Activated naive CD4-positive, alpha-beta T cell treated with anti-CD3 and anti-CD28 coated beads, Interleukin-2, amount 10 ng/mL, durations not matched to agents 7 days and 5 days (primary cell): ENCODE results near the gene TSC2.

Experiments used
- CTCF ChIA-PET: fragments of 350-600 bp; sonication (Branson Sonifier 250); formaldehyde crosslinking; loops from one replicate; lab custom pipeline; 2021; ENCODE audit warnings: antibody characterized with exemption; lab: Charles Lee
- DNase-seq: peaks from one replicate; pipeline ENCODE4 v3.0.0-alpha.2; 2020
- H3K27ac Mint-ChIP-seq: one replicate; pipeline ENCODE4 v1.8.0; 2021; ENCODE audit warnings: mild to moderate bottlenecking, moderate library complexity, mixed read lengths
- H3K27me3 Mint-ChIP-seq: one replicate; pipeline ENCODE4 v1.8.0; 2021; ENCODE audit warnings: mild to moderate bottlenecking, mixed read lengths
- H3K36me3 Mint-ChIP-seq: one replicate; pipeline ENCODE4 v1.8.0; 2021; ENCODE audit warnings: mixed read lengths
- H3K4me1 Mint-ChIP-seq: one replicate; pipeline ENCODE4 v1.8.0; 2021; ENCODE audit warnings: mixed read lengths
- H3K4me3 Mint-ChIP-seq: one replicate; pipeline ENCODE4 v1.8.0; 2021; ENCODE audit warnings: mild to moderate bottlenecking, moderate library complexity, mixed read lengths
- H3K9me3 Mint-ChIP-seq: one replicate; pipeline ENCODE4 v1.8.0; 2021; ENCODE audit warnings: mixed read lengths

TSC2 gene

GRCh38 chr16:2053897-2054296 lies 6.1 kb downstream of the TSC2 start:
- CTCF ChIA-PET, result no interaction called here
- peaks cover 13% of the 10 kb centered on the region for H3K36me3 Mint-ChIP-seq
- H3K4me3 Mint-ChIP-seq, result no peak overlapping the region

DNA sequence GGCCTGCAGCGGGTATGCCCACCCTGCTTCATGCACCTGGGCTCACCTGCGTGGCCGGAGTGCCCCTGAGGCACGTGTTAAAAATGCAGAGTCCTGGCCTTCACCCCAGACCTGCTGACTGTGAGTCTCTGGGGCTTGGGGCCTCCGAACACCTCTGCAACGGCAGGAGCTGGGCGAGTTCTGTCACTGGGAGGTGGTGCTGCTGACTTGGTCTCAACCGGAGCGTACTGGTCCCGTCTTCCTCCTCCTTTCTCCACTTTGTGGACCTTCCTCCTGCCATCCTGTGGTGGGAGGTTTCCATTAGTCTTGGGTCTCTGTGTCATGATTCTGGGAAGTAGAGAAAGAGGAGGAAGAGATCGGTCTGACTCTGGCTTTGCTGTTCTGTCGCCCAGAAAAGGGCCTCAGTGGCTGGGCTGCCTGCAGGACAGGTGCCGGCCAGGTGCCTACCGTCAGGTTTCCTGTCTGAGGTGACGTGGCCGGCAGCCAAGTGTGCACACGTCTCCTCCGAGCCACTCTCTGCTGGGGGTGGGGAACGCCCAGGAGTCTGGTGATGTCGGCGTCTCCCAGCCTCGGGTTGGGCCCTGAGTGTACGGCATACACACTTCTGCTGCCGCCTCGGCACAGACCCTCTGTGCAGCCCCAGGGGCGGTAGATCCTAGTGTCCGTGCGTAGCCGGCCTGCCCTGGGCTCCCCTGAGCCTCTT lies 6.9 kb downstream of the TSC2 start:
- CTCF ChIA-PET, result no interaction called here
- Mint-ChIP-seq H3K27ac (no peak overlapping the region), H3K36me3 (peaks cover 13% of the 10 kb centered on the region), H3K4me1 (no peaks in the 10 kb centered on the region), H3K4me3 (no peak overlapping the region), H3K9me3 (no peaks in the 10 kb centered on the region), H3K27me3 (no peaks in the 10 kb centered on the region)
- DNase-seq, result no peak

More at GRCh38 chr16:2053897-2054296, 6.1 kb downstream of the TSC2 start:
- Mint-ChIP-seq H3K9me3 (no peaks in the 10 kb centered on the region), H3K27me3 (no peaks in the 10 kb centered on the region), H3K4me1 (peaks cover 5% of the 10 kb centered on the region), H3K27ac (no peak overlapping the region)
- no peak for DNase-seq

DNA sequence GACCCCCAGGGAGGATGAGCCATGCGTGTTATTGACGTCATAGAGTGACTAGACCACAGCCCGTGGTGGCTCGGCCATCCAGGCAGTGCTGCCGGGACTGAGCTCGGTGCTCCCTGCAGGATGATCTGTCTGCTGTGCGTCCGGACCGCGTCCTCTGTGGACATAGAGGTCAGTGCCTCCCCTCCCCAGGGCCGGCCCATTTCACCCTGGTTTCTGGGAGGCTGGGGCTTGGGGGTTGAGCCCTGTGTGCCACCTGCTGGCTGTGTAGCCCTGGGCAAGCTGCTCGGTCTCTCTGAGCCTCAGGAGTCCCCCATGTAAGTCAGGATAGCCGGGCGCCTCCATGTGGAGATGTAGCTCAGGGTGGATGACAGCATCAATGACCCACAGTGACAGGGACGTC lies 8.3 kb downstream of the TSC2 start:
- Mint-ChIP-seq H3K36me3 (peaks cover 9% of the 10 kb centered on the region), H3K9me3 (no peaks in the 10 kb centered on the region), H3K4me3 (no peak overlapping the region), H3K4me1 (no peaks in the 10 kb centered on the region), H3K27me3 (no peaks in the 10 kb centered on the region), H3K27ac (no peak overlapping the region)
- no peak for DNase-seq
- CTCF ChIA-PET, result no interaction called here

- no peak for DNase-seq
- Mint-ChIP-seq H3K4me3 (no peak overlapping the region), H3K4me1 (no peaks in the 10 kb centered on the region), H3K27ac (no peak overlapping the region), H3K36me3 (peaks cover 2% of the 10 kb centered on the region), H3K9me3 (no peaks in the 10 kb centered on the region), H3K27me3 (no peaks in the 10 kb centered on the region)
- CTCF ChIA-PET, result no interaction called here
These were observed 9.1 kb downstream of the TSC2 start for GRCh38 chr16:2056681-2057407.

DNA sequence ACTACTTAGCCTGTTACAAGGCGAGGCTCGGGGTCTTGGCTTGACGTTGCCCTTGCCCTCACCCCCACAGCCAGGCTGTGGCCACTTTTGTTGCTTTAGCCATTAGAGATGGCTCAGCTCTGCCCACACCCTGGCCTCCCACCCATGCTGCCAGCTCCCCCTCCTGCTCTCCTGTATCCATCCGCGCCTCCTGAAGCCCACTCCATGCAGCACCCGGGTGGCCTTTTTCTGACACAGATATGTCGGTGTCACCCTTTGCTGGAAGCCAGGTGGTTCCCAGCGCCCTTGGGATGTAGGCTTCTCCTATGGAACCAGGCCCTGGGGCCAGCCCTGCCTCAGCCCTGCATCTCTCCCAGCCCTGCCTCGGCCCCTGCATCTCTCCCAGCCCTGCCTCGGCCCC lies 9.7 kb downstream of the TSC2 start:
- no peak overlapping the region for H3K27ac Mint-ChIP-seq
- no peaks in the 10 kb centered on the region for H3K27me3 Mint-ChIP-seq
- H3K9me3 Mint-ChIP-seq, result no peaks in the 10 kb centered on the region
- H3K4me1 Mint-ChIP-seq, result no peaks in the 10 kb centered on the region
- CTCF ChIA-PET, result no interaction called here
- no peak overlapping the region for H3K4me3 Mint-ChIP-seq
- peaks cover 2% of the 10 kb centered on the region for H3K36me3 Mint-ChIP-seq
- no peak for DNase-seq

DNA sequence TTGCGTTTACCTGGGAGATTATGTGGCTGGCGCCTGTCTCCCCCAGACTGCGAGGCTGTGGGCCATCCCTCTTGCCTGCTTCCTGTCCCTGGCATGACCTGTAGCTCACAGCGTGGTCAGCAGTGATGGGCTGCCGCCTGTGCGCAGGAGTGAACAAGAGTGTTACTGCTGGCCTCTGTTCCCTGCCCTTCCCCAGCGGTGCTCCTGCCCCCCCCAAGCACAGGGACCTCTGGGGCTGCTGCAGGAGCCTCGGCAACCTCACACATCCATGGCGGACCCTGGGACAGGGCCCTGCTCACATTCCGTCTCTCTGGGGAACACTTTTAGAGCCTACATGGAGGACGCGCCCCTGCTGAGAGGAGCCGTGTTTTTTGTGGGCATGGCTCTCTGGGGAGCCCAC lies 10.6 kb downstream of the TSC2 start:
- Mint-ChIP-seq H3K9me3 (no peaks in the 10 kb centered on the region), H3K4me1 (no peaks in the 10 kb centered on the region), H3K27me3 (no peaks in the 10 kb centered on the region), H3K27ac (no peak overlapping the region), H3K36me3 (peaks cover 3% of the 10 kb centered on the region), H3K4me3 (no peak overlapping the region)
- CTCF ChIA-PET, result interaction anchor here (0.6 kb wide), 1 partner anchor 34 kb away, joined by 3 read pairs; no protein-coding TSS in a partner anchor
- DNase-seq, result no peak

GRCh38 chr16:2058872-2059271 lies 11.1 kb downstream of the TSC2 start:
- no peak for DNase-seq

GRCh38 chr16:2060346-2060745 lies 12.6 kb downstream of the TSC2 start:
- CTCF ChIA-PET, result no interaction called here
- peaks cover 6% of the 10 kb centered on the region for H3K36me3 Mint-ChIP-seq
- no peak for DNase-seq
- H3K4me3 Mint-ChIP-seq, result no peak overlapping the region
- H3K27ac Mint-ChIP-seq, result no peak overlapping the region
- H3K27me3 Mint-ChIP-seq, result no peaks in the 10 kb centered on the region
- no peaks in the 10 kb centered on the region for H3K4me1 Mint-ChIP-seq
- no peaks in the 10 kb centered on the region for H3K9me3 Mint-ChIP-seq

More at GRCh38 chr16:2058872-2059271, 11.1 kb downstream of the TSC2 start:
- Mint-ChIP-seq H3K4me3 (no peak overlapping the region), H3K27me3 (no peaks in the 10 kb centered on the region), H3K4me1 (no peaks in the 10 kb centered on the region), H3K9me3 (no peaks in the 10 kb centered on the region), H3K27ac (no peak overlapping the region), H3K36me3 (peaks cover 6% of the 10 kb centered on the region)
- CTCF ChIA-PET, result interaction anchor here (0.6 kb wide), 1 partner anchor 34 kb away, joined by 3 read pairs; no protein-coding TSS in a partner anchor

DNA sequence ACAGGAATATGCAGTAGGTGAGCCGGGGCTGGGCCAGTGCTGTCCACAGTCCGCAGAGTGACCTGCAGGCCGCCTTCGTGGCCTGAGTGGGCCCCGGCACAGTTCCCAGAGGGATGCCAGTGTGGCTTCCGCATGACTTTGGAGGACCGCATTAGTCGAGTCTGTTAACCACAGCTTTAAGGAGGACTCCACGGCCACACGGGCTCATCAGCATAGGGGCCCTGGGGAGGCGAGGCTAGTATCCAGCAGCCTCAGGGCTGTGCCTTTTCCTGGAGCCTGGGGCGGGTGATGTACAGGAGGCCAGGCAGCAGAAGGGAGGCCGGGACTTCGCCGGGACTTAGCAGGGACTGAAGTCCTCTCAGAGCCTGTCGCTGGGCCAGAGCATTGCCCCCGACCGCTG lies 13.2 kb downstream of the TSC2 start:
- no peaks in the 10 kb centered on the region for H3K27me3 Mint-ChIP-seq
- H3K27ac Mint-ChIP-seq, result no peak overlapping the region
- no peaks in the 10 kb centered on the region for H3K4me1 Mint-ChIP-seq
- H3K9me3 Mint-ChIP-seq, result no peaks in the 10 kb centered on the region
- H3K4me3 Mint-ChIP-seq, result no peak overlapping the region
- no peak for DNase-seq
- CTCF ChIA-PET, result no interaction called here
- H3K36me3 Mint-ChIP-seq, result peaks cover 10% of the 10 kb centered on the region

GRCh38 chr16:2061526-2061925 lies 13.7 kb downstream of the TSC2 start:
- no peak for DNase-seq
- peaks cover 14% of the 10 kb centered on the region for H3K36me3 Mint-ChIP-seq
- no peak overlapping the region for H3K27ac Mint-ChIP-seq
- H3K4me3 Mint-ChIP-seq, result no peak overlapping the region
- no peaks in the 10 kb centered on the region for H3K27me3 Mint-ChIP-seq
- CTCF ChIA-PET, result no interaction called here
- no peaks in the 10 kb centered on the region for H3K9me3 Mint-ChIP-seq
- H3K4me1 Mint-ChIP-seq, result no peaks in the 10 kb centered on the region

DNA sequence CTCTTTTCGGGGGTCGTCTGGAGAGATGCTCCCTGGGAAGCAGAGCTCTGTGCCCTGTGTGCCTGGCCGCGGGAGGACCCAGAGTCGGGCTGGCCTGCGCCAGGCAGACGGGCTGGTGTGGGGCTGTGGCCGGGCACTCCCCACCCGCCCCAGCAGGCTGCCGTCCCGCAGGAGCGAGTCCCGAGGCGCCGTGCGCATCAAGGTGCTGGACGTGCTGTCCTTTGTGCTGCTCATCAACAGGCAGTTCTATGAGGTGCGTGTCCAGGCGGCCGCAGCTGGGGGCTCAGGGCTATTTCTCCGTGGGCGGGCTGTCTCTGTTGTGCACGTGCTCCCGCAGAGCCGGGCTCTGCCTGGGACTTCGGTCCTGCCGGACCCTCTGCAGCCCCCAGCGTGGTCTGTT lies 15.0 kb downstream of the TSC2 start:
- H3K36me3 Mint-ChIP-seq, result peaks cover 13% of the 10 kb centered on the region
- H3K4me1 Mint-ChIP-seq, result no peaks in the 10 kb centered on the region
- H3K27ac Mint-ChIP-seq, result no peak overlapping the region
- CTCF ChIA-PET, result no interaction called here
- no peaks in the 10 kb centered on the region for H3K27me3 Mint-ChIP-seq
- H3K4me3 Mint-ChIP-seq, result no peak overlapping the region
- no peaks in the 10 kb centered on the region for H3K9me3 Mint-ChIP-seq
- DNase-seq, result no peak

- Mint-ChIP-seq H3K27ac (no peak overlapping the region), H3K9me3 (no peaks in the 10 kb centered on the region), H3K4me1 (no peaks in the 10 kb centered on the region), H3K4me3 (no peak overlapping the region), H3K36me3 (peaks cover 14% of the 10 kb centered on the region), H3K27me3 (no peaks in the 10 kb centered on the region)
- DNase-seq, result no peak
- CTCF ChIA-PET, result no interaction called here
These were observed 16.1 kb downstream of the TSC2 start for GRCh38 chr16:2063861-2064260.

DNA sequence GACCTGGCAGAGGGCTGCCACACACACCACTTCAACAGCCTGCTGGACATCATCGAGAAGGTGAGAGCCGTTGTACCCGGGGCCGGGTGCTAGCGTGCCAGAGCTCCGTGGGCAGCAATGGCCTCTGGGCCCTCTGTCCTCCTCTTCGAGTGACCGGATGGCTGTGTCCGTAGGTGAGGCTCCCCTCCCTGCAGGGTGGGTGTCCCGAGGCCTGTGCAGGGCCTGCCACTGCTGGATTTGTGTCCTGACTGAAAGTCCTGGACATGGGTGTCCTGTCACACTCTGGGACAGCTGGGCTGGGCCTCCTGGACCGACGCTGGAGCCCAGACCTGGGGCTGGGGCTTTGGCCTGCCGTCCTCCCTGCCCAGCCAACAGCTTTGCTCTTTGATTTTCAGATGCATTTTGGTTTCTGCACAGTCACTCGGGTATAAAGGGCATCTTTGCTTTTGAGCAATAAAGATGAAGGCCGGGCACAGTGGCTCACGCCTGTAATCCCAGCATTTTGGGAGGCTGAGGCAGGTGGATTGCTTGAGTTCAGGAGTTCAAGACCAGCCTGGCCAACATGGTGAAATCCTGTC lies 16.7 kb downstream of the TSC2 start:
- CTCF ChIA-PET, result no interaction called here
- H3K9me3 Mint-ChIP-seq, result no peaks in the 10 kb centered on the region
- H3K36me3 Mint-ChIP-seq, result peaks cover 16% of the 10 kb centered on the region
- no peaks in the 10 kb centered on the region for H3K4me1 Mint-ChIP-seq
- no peak overlapping the region for H3K4me3 Mint-ChIP-seq
- no peak for DNase-seq
- no peaks in the 10 kb centered on the region for H3K27me3 Mint-ChIP-seq
- no peak overlapping the region for H3K27ac Mint-ChIP-seq

- Mint-ChIP-seq H3K27me3 (no peaks in the 10 kb centered on the region), H3K27ac (no peak overlapping the region), H3K4me1 (no peaks in the 10 kb centered on the region), H3K4me3 (no peak overlapping the region), H3K9me3 (no peaks in the 10 kb centered on the region), H3K36me3 (peaks cover 16% of the 10 kb centered on the region)
- CTCF ChIA-PET, result no interaction called here
- no peak for DNase-seq
These were observed 18.4 kb downstream of the TSC2 start for GRCh38 chr16:2066139-2066538.
